Keratinocyte (primary cell): ENCODE measurements around the gene APRT.

Source experiments
- CTCF ChIP-seq, 3 experiments: IDR thresholded peaks in 1 of 3; conservative IDR thresholded peaks in 1 of 3; optimal IDR thresholded peaks in 1 of 3; 2 replicates in 2 of 3; 3 replicates in 1 of 3; pipeline versions ENCODE3 to v1.5.1; 2011; ENCODE audit warnings: low read length in 3 of 3, mild to moderate bottlenecking in 3 of 3, moderate library complexity in 2 of 3, control low read depth in 1 of 3, inconsistent platforms in 1 of 3; ENCODE audit not compliant: insufficient read depth in 2 of 3; ENCODE audit errors: extremely low read depth in 1 of 3
- EZH2 ChIP-seq: IDR thresholded peaks from one replicate; pipeline ENCODE4 v1.6.1; 2012; ENCODE audit warnings: inconsistent platforms, mild to moderate bottlenecking, low read length, moderate library complexity

GRCh38 chr16:88842806-88843205, 31.1 kb upstream of the APRT start:
- TF ChIP-seq CTCF (optimal IDR thresholded peaks at IDR 0.05 in 1 of 3, IDR thresholded peaks at IDR 0.05 in 1 of 3, conservative IDR thresholded peaks at IDR 0.05 in 1 of 3; ENCODE audit: extremely low read depth in 1 of 3, insufficient read depth in 2 of 3, low read length in 3 of 3) (no peak), EZH2 (no peak)
